Middle frontal gyrus (tissue), 1 donor: ENCODE results near the gene BOD1L1.
A peak's percentile ranks its signal among the peaks of the same experiment; 100 is the strongest.

Experiments
- DNase-seq: peaks from one replicate; pipeline ENCODE4 v3.0.0-alpha.2; 2015; ENCODE audit warnings: low spot score; ENCODE audit errors: extremely low spot score

The BOD1L1 gene

DNA sequence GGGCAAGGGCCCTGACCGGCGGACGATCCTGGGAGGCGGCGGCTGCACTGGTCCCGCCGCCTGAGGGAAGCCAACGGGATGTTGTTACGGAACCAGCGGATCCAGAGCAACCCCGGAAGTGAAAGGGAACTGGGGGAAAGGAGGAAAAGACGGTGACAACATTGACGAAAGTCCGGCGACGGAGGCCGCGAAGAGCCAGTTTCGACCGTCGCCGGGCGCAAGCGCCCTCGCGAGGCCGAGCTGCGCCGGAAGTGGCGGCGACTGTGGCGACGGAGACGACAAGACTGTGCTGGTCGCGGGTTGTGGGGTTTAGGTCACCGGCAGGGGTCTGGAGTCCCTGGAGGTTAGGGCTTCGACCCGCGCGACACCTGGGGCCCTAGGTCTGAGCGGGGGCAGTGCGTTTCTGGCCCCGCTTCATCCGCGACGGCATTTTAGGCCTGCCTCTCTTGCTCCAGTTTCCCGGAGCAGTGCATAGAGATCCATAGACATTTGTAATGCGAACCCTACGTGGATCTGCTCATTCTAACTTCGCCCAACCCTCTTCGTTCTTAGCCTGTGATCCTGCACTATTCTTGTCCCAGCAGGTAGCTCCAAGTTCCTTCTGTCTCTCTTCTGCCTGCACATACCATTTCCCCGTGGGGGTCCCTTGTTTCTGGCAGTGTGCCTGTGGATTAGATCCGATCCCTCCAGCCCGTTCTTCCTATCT is at the start of gene BOD1L1:
Gene BOD1L1 (minus strand): TSS at position 120 of the 706 bp plus-strand sequence. CDS start 138 bp downstream, outside the sequence.
- DNase-seq: peak; percentile 92

DNA sequence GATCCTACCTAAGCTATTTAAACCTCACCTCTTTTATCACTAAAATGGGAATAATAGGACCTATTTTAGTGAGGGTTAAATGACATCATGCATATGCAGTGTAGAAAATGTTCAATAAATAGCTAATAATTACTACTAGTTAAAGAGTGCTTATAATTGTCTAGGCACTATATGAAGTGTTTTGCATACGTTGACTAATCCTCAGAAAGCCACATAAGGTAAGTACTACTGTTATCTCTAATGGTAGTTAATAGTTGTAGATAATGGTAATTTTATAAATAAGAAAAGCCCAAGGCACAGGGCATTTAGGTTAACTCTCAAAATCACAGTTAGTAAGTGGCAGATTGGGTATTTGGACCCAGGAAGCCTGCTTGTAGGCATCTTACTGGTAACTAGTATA is 47.4 kb upstream of the BOD1L1 start:
- no peak for DNase-seq

DNA sequence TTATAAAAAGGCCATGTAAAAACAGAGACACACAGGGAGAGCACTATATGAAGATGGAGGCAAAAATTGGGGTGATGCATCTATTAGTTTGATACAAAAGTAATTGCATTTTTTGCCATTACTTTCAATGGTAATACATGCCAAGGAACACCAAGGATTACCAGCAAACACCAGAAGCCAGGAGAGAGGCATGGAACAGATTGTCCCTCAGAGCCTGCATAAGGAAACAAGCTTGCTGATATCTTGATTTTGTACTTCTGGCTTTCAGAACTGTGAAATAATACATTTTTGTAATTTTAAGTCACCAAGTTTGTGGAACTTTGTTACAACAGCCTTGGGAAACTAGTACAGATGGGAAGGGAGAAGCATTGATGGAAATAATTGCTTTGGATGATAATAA is 45.6 kb upstream of the BOD1L1 start:
- DNase-seq: no peak

DNA sequence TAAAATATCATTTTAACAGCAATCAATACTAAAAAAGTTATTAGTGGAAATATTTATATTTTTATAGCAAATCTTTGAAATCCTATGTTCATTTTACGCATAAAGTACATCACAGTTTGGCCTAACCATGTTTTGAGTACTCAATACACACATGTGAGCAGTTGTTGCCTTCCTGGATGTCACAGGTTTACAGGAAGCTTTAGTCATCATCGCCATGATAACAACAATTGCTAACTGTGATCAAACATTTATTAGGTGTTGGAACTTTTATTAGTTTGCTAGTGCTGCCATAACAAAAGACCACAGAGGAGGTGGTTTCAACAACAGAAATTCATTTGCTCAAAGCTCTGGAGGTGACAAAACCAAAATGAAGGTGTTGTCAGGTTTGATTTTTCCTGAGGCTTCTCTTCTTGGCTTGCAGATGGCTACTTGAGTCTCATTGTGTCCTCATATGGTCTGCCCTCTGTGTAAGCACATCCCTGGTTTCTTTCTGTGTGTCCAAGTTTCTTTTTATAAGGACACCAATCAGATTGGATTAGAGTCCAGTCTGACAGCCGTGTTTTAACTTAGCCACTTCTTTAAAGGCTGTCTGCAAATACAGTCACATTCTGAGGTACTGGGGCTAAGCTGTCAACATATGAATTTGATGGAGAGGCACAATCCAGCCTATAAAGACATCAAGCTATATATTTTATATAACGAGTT is 43.1 kb upstream of the BOD1L1 start:
- no peak for DNase-seq

DNA sequence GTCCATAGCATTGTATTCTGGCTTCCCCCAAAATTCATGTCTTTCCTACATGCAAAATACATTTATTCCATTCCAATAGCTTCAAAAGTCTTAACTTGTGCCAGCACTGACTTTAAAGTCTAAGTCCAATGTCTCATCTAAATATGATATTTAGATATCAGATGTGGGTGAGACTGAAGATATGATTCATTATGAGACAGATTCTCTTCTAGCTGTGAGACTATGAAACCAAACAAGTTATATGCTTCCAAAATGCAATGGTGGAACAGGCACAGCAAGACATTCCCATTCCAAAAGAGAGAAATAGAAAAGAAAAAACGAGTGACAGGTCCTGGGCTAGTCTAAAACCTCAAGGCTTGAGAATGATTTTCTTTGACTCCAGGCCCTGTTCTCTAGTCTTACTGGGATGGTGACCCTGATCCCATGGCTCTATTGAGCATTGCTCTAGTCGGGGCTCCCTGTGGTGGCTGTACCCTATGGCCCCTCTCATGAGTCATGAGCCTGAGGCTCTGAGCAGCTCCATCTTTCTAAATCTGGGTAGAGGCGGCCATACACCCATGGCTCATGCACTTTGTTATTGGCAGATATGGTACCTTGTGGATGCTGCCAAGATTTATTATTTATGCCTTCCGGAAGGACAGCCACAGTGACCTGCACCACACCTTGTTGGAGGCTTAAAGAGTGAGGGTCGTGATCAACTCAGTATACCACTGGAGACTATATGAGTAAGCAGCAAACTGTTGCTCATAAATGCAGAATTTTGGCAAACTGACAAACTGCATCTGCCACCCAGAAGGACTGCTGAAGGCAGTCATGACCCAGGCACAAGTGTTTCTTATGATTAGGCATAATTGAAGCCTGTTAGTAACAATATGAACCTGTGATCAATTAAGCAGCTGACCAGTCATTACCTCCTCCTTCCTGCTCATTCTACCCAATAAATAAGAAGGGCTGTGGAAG is 38.5 kb upstream of the BOD1L1 start:
- DNase-seq: peak; percentile 28

DNA sequence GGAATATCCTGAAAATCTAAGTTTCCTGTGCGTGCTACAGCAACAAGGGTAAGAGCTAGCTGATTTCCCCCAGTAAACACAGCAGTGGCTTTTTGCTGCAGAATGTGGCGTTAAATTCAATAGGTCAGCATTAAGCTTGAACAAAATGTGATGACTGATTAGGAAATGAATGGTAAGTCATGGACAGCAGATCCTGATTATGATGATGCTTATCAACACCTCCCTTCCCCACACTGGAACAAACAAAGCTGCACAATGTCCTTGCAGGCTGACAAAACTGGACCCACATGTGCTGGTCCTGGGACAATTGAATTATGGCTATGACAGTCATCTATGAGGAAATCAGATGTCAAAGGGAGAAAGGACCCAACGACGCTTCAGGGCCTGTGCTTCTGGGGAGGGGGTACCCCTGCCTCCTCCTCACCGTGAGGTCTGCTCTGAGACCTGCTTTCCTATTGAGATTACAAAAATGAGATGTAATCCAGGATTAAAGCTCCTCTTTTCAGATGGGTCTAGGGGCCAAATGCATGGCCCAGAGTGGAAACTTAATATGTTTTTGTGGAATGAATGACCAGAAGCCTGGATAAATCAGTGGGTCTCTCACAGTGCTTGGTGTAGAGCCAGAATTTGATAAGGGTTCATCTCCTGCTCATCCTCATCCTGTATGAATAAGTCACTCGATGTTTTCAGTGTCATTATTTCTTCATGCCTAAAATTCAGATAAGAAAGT is 32.0 kb upstream of the BOD1L1 start:
- DNase-seq: no peak

DNA sequence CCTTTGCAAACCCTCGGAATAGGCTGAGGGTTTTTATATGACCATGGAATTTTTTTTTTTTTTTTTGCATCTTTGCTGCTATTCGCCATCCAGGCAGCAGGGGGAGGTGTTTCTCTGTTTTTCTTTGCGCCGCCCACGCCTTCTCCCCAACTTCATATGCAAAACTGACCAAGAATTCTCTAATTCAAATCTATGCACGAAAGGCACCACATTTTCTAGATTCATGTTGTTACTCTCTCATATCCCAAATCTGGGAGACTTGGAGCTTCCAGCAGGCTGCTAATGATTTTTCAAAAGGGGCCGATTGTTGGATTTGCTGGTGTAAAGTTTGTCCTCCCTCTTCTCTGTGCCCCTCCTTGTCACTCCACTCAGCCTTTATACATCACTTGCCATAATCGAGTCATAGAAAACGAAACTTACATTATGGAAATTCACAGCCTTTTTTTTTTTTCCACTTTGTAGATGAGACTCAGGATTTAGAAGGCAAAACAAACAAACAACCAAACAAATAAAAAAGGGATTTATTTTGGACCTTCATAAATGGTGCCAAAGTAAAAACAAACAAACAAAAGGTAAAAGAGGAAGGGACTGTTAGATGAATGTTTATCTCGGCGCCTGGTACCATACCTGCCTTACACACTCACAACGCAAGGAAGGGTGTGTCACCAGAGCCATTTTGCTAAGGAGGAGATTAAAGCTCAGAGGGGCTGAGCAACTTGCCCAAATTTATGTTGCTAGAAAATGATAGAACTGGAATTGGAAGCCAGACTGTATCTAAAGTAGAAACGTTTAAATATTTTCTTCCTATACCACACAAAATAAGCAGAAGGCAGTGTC is 29.3 kb upstream of the BOD1L1 start:
- peak; percentile 27 for DNase-seq

DNA sequence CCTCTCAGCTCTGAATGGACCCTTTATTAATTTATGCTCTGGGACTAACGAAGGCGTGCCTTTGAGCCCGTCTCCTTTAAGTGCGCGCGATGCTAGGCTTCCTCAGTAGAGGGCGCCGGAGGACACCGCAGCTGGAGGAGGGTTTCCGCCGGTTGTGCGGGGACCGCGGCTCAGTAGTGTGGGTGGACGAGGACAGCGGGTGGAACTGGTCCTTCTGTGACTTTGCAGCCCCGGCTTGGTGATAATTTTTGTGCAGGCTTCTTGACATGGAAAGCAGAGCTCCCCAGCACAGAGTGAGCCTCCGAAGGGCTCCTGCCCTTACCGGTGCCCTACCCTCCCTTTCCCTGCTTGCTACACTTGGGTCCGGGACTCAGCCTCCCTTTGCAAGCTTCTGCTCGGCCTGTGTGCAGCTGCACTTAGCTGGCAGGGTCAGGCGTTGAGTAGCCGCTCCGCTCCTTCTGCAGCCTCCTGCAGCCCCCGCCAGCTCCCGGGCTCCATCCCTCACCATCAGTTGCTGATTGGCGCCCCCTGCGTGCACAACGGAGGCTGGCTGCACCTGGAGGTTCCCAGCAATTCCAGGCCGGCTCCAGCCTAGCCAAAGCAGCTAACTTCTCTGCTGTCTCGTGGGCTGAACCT is 26.8 kb upstream of the BOD1L1 start:
- DNase-seq: peak; percentile 80

DNA sequence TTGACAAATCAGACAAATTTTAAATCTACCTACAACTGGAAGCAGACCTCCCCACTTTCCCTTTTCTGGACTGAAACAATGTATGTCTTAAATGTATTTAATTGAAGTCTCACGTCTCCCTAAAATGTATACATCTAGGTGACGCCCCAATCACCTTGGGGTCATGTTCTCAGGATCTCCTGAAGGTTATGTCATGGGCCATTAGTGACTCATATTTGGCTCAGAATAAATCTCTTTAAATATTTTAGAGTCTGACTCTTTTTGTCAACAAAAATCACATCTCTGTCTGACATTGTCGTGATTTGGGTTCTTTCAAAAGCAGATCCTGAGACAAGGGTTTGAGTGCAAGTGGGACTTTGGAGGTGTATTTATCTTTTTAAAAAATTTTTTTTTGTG is 26.2 kb upstream of the BOD1L1 start:
- no peak for DNase-seq

DNA sequence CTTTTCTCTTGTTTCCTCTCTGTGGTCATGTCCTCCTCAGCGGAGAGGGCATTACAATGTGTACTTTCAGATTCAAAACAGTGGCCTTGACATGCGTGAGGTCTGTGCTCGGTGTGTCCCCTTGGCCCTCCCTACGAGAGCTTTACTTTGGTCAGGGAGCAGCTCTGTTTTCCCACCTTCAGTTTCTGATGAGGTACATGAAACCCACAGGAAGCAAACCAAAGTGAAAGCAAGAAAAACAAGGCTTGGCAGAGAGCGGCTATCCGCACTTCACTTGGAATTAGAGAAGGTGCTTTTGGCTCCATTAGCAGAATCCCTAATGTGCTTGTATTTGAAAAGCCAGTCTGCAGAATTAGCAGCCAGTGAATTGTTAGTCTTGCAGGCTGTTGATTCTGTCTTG is 19.5 kb upstream of the BOD1L1 start:
- DNase-seq: no peak

DNA sequence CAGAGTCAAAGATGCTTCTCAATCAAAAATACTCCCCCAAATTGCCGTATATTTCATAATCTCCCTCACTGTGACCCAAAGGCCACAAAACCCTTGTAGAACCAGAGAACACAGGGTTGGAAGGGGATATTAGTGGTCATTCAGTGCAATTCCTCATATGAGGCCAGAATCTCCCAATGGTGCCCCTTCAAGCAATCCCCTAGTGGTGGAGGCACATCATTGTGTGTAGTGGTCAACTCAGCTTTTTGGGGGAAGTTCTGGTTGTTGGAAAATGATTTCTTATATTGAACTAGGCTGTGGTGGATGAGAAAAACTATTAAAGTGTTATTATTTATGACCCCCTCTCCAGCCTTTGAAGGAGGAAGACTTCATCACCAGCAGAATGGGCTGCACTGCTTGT is 17.6 kb upstream of the BOD1L1 start:
- no peak for DNase-seq

DNA sequence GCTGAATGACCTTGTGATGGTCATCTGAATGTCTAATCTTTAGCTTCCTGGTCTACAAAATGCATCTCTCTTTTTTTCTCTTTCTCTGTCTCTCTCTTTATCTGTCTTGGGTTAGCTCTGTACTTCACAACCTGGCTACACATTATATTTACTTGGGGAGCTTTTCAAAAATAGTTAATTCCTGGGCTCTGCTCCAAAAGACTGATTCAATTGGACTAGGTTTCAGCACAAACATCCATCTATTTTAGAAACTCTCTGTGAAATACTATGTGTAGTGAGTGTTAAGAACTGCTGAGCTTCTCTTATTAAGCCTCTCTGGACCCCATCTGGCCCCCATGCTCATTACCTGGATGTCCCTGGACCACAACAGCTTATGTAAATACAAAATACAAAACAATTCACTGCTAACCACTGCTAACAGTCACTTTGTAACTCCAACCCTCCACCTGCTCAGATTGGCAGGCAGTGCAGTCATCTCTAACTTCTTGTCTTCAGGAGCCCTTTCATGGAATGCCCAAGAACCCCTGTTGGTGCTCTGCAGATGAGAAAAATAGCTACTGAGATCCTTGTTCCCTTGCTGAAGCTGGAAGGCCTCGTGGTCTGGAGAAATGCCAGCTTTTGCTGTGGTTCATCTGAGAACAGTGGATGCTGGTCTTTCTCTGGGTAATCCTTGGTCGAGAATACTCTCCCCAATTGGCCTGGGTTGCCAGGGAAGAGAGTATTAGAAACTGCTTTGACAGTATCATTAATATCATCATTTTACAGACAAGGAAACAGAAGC is 14.8 kb upstream of the BOD1L1 start:
- DNase-seq: no peak

DNA sequence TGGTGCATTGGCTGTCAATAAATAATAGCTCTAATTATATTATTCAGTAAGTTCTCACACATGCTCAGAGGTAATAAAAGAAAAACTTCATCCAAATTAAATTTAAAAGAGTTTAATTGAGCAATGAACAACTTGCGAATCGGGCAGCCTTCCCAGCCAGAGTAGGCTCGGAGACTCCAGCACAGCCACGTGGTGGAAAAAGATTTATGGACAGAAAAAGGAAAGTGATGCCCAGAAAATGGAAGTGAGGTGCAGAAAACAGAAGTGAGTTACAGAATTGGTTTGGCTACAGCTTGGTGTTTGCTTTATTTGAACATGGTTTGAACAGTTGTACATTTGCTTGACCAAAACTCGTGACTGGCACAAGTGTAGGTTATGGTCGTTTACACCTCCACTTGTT is 13.6 kb upstream of the BOD1L1 start:
- DNase-seq: no peak

DNA sequence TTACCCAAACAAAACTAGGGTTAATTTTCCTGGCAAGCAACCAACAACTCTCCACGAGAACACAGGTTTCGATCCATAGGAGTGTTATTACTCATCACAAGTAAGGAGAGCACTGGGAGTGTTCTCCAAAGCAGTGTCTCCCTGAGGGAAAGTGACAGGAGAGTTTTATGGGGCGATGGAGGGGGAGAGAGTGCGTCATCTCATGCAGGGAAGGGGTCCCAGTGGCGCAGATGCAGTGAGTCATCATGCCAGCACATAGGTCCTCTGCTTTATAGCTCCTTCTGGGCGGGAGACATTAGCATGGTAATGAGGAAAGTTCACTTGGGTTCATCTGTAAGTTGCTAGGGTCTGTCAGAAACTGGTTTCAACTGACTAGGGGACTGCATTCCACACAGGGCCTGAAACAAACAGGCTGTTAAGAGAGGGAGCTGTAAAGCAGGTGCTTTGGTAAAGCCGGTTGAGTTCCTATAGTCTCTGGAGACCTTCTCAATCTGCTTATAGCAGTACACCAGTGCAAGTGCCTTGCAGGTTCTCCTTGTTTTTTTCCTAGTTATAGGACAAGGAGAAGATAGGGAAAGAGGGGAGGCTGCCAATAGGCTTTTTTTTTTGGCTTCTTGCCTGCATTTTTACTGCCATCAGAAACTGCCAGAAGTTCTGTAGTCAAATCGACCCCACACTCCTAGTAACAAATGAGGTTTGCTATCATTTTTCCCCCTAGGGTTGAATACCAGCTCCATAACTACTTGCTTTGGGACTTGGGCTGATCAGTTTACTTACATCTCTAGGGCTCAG is 12.8 kb upstream of the BOD1L1 start:
- no peak for DNase-seq

DNA sequence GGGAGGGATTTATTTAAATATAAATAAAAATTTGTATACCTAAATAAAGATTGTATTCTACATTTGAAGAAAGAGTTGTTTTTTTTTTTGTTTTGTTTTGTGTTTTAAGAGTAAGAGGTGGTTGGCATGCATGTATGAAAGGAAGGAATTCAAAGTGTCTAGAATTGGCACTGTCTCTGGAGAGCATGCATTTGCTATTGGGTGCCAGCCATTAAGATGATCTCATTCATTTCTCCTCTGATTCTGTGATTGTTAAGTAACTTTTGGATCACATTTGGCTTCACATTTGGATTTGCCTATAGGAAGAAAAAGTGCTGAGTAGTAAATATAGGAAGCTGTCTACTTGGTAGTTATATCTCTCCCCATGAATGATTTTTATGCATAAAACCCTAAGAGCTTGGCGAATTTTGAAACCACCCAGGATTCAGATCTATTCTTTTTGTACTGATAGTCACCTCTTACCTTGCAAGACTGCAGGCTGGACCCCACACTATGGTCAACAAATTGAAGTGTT is 7.8 kb upstream of the BOD1L1 start:
- DNase-seq: no peak

DNA sequence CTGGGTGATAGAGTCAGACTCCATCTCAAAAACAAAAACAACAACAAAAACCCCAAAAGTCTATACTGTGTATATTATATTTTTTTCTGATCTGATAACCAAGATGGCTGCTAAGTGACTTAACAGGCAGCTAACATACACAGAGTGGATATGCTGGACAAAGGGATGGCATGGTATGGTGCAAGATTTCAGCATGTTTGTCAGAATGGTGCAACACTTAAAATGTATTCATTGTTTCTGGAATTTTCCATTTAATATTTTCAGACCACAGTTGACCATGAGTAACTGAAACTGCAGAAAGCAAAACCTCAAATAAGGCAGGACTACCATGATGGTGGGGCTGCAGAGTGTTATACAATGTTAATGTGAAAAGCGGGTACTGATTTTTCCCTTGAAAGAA is 6.1 kb upstream of the BOD1L1 start:
- no peak for DNase-seq

DNA sequence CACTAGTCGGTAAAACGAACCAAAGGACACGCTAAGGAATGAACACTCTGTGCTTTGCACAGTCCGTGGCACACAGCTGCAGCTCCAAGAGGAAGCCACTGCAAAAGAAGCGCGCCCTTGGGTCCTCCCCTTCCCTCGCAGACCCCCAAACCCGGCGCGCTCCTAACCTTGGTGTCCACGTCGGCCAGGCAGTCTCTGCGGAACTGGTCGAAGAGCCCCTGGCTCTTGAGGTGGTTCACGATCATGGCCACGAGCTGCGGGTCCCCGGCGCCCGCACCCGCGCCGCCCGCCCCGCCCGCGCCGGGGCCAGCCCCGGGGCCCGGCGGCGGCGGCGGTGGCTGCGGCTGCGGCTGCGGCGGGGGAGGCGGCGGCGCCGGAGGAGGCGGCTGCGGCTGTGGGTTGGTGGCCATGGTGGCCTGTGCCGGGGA is 333 bp downstream of the BOD1L1 start:
- DNase-seq: no peak
